DOHH2 (cell line): ENCODE measurements around the gene ZBTB5.
A peak's percentile ranks its signal among the peaks of the same experiment; 100 is the strongest.

Experiments
- H3F3A ChIP-seq: fragments of 200-600 bp; sonication (generic), shearing (Covaris generic); 2 replicates; pipeline ENCODE4 v1.6.0; 2016; ENCODE audit warnings: antibody characterized with exemption, mild to moderate bottlenecking; ENCODE audit not compliant: control insufficient read depth, insufficient read depth
- H3K27ac ChIP-seq: fragments of 200-600 bp; sonication (generic); 2 replicates; pipeline ENCODE4 v1.5.1; 2014; ENCODE audit warnings: low read depth, mild to moderate bottlenecking, low read length, moderate library complexity
- H3K27me3 ChIP-seq: fragments of 200-600 bp; sonication (generic); 2 replicates; pipeline ENCODE4 v1.6.1; 2014; ENCODE audit warnings: mild to moderate bottlenecking, low read length, mixed read lengths; ENCODE audit not compliant: control insufficient read depth
- H3K36me3 ChIP-seq: fragments of 200-600 bp; sonication (generic); 2 replicates; pipeline ENCODE4 v1.6.1; 2014; ENCODE audit warnings: mild to moderate bottlenecking, low read length, moderate library complexity, mixed read lengths; ENCODE audit not compliant: control insufficient read depth
- H3K4me1 ChIP-seq: fragments of 200-600 bp; sonication (generic); 2 replicates; pipeline ENCODE4 v1.6.1; 2014; ENCODE audit warnings: mild to moderate bottlenecking, low read length, mixed read lengths; ENCODE audit not compliant: control insufficient read depth
- H3K4me2 ChIP-seq: fragments of 200-600 bp; sonication (generic); 2 replicates; pipeline ENCODE4 v1.6.0; 2014; ENCODE audit warnings: mild to moderate bottlenecking, low read length, moderate library complexity
- H3K4me3 ChIP-seq: fragments of 200-600 bp; sonication (generic); 2 replicates; pipeline ENCODE4 v1.5.1; 2014; ENCODE audit warnings: mild to moderate bottlenecking, low read length, mixed read lengths
- H3K79me2 ChIP-seq: fragments of 200-600 bp; sonication (generic); 2 replicates; pipeline ENCODE4 v1.6.1; 2014; ENCODE audit warnings: mild to moderate bottlenecking, low read length, mixed read lengths; ENCODE audit not compliant: control insufficient read depth
- H3K9me2 ChIP-seq: fragments of 200-600 bp; sonication (generic); replicated peaks from 2 replicates; pipeline ENCODE4 v1.6.1; 2014; ENCODE audit warnings: mild to moderate bottlenecking, low read length, mixed read lengths; ENCODE audit not compliant: control insufficient read depth
- H3K9me3 ChIP-seq: fragments of 200-600 bp; sonication (generic); 2 replicates; pipeline ENCODE4 v1.6.1; 2014; ENCODE audit warnings: antibody characterized with exemption, low read length, mixed read lengths; ENCODE audit not compliant: control insufficient read depth, insufficient read depth
- H4K20me1 ChIP-seq: fragments of 200-600 bp; sonication (generic); 2 replicates; pipeline ENCODE4 v1.6.0; 2014; ENCODE audit warnings: low read depth, mild to moderate bottlenecking, antibody characterized with exemption, low read length, moderate library complexity; ENCODE audit not compliant: control insufficient read depth, insufficient read depth
- CTCF ChIP-seq: fragments of 200-600 bp; sonication (generic); IDR thresholded peaks from one replicate; pipeline ENCODE4 v1.5.1; 2014; ENCODE audit warnings: antibody characterized with exemption, mild to moderate bottlenecking, low read depth, low read length; ENCODE audit not compliant: poor library complexity, severe bottlenecking
- EZH2phosphoT487 ChIP-seq: fragments of 200-600 bp; sonication (generic); IDR thresholded peaks from 2 replicates; pipeline ENCODE4 v1.6.1; 2017; ENCODE audit warnings: borderline replicate concordance, mild to moderate bottlenecking, antibody characterized with exemption, low read length, moderate library complexity, mixed read lengths

The ZBTB5 gene

DNA sequence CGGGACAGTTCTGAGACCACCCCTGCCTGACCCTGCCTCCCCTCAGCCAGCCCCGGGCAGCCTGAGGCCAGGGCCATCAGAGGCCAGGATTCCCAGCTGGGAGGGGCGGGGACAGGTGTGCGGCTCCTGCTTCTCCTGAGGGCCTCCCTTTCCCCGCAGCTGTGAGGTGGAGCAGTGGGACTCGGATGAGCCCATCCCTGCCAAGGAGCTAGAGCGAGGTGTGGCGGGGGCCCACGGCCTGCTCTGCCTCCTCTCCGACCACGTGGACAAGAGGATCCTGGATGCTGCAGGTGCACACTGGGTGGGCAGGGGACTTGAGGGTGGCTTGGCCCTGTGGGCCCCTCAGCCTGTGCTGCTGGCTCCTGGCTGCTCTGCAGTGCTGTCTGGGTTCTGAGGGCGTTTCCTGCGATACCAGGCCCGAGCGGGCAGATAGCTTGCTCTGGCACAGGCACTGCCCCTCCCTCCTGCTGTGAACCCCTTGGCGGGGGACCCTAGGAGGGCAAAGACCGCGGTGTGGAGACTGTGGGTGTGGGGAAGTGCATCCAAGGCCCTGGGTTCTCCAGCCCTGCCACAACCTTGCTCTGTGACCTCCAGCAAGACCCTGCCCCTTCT, 40.5 kb downstream of the ZBTB5 start:
- Histone ChIP-seq H3K79me2 (peaks cover 54% of the 10 kb centered on the region), H3K4me1 (peaks cover 44% of the 10 kb centered on the region), H3K36me3 (peaks cover 71% of the 10 kb centered on the region), H3K27ac (no peak overlapping the region), H3K4me3 (peak overlapping the region; percentile 99; the same call in 1 of the 2 replicates), H3K9me3 (no peaks in the 10 kb centered on the region), H4K20me1 (peaks cover 2% of the 10 kb centered on the region; the same call in 1 of the 2 replicates), H3F3A (peaks cover 8% of the 10 kb centered on the region), H3K9me2 (no peaks in the 10 kb centered on the region), H3K4me2 (peak overlapping the region; percentile 68), H3K27me3 (no peaks in the 10 kb centered on the region)
- TF ChIP-seq EZH2phosphoT487: no peak
- TF ChIP-seq CTCF: no peak

- H3K9me3 ChIP-seq: no peaks in the 10 kb centered on the region
Measured at GRCh38 chr9:37424204-37424685, 41.0 kb downstream of the ZBTB5 start.

GRCh38 chr9:37423508-37423907, 41.7 kb downstream of the ZBTB5 start:
- no peaks in the 10 kb centered on the region for H3K27me3 ChIP-seq
- no peak for TF ChIP-seq CTCF
- TF ChIP-seq EZH2phosphoT487: no peak
- peaks cover 58% of the 10 kb centered on the region for H3K36me3 ChIP-seq
- H3K9me2 ChIP-seq: no peaks in the 10 kb centered on the region
- H3K27ac ChIP-seq: peak overlapping the region; percentile 56; the same call in 1 of the 2 replicates
- peaks cover 53% of the 10 kb centered on the region for H3K4me1 ChIP-seq
- H3F3A ChIP-seq: peaks cover 8% of the 10 kb centered on the region
- H3K9me3 ChIP-seq: no peaks in the 10 kb centered on the region
- peak overlapping the region; percentile 99 for H3K4me3 ChIP-seq
- peaks cover 54% of the 10 kb centered on the region for H3K79me2 ChIP-seq
- peaks cover 2% of the 10 kb centered on the region; the same call in 1 of the 2 replicates for H4K20me1 ChIP-seq
- H3K4me2 ChIP-seq: peak overlapping the region; percentile 68

More at GRCh38 chr9:37424204-37424685, 41.0 kb downstream of the ZBTB5 start:
- H3K79me2 ChIP-seq: peaks cover 54% of the 10 kb centered on the region
- H3F3A ChIP-seq: peaks cover 8% of the 10 kb centered on the region
- no peak for TF ChIP-seq CTCF
- H3K27ac ChIP-seq: no peak overlapping the region
- peaks cover 46% of the 10 kb centered on the region for H3K4me1 ChIP-seq
- H3K36me3 ChIP-seq: peaks cover 65% of the 10 kb centered on the region
- peak overlapping the region; percentile 99 for H3K4me3 ChIP-seq
- H3K27me3 ChIP-seq: no peaks in the 10 kb centered on the region
- peaks cover 2% of the 10 kb centered on the region; the same call in 1 of the 2 replicates for H4K20me1 ChIP-seq
- peak overlapping the region; percentile 68 for H3K4me2 ChIP-seq
- H3K9me2 ChIP-seq: no peaks in the 10 kb centered on the region
